IMR-90 (cell line): Measurements from ENCODE around the gene PRKAG3. TPM values are rescaled to one million over a fixed set of nuclear protein-coding genes. Genes with fewer than 3 reads are reported as not detected.
A peak's percentile ranks its signal among the peaks of the same experiment; 100 is the strongest.

Source experiments
- ATAC-seq: fragments of 200-7000 bp; cut with Tn5 transposase; 2 replicates; pipeline ENCODE4 v1.9.1; 2020; ENCODE audit warnings: low read depth, mild to moderate bottlenecking, moderate library complexity
- BruUV-seq: library from RNA; stranded (reverse); fragments of 400-500 nt; replicated peaks from 2 replicates; lab custom pipeline; 2021; lab: Mats Ljungman, UMichigan
- CTCF ChIA-PET: fragments of 300-600 bp; formaldehyde crosslinking; extraction: SDS; loops from one replicate; lab custom pipeline; 2021; ENCODE audit warnings: antibody characterized with exemption; lab: Yijun Ruan, JAX
- POLR2A ChIA-PET: fragments of 300-600 bp; sonication (Branson Sonifier 250); formaldehyde crosslinking; loops from one replicate; lab custom pipeline; 2022; ENCODE audit warnings: antibody characterized with exemption; ENCODE audit not compliant: unreplicated experiment; lab: Charles Lee
- DNase-seq: peaks from one replicate; pipeline ENCODE4 v3.0.0; 2013
- H2AFZ ChIP-seq: replicated peaks from 2 replicates; pipeline ENCODE3; 2013; ENCODE audit warnings: low read length, mild to moderate bottlenecking; ENCODE audit not compliant: poor library complexity
- H2AK5ac ChIP-seq: 2 replicates; pipeline ENCODE4 v1.6.1; 2013; ENCODE audit warnings: low read depth, low read length, inconsistent platforms
- H2AK9ac ChIP-seq: replicated peaks from 2 replicates; pipeline ENCODE3; 2013; ENCODE audit warnings: mild to moderate bottlenecking, low read depth, low read length, moderate library complexity; ENCODE audit not compliant: poor library complexity
- H2BK120ac ChIP-seq: 2 replicates; pipeline ENCODE4 v1.6.1; 2013; ENCODE audit warnings: low read depth, low read length, inconsistent platforms
- H2BK15ac ChIP-seq: 3 replicates; pipeline ENCODE4 v1.6.1; 2013; ENCODE audit warnings: low read depth, low read length, inconsistent platforms
- H2BK20ac ChIP-seq: 2 replicates; pipeline ENCODE4 v1.6.1; 2013; ENCODE audit warnings: low read depth, mild to moderate bottlenecking, inconsistent platforms, low read length, moderate library complexity
- H2BK5ac ChIP-seq: 2 replicates; pipeline ENCODE4 v1.6.1; 2013; ENCODE audit warnings: mild to moderate bottlenecking, low read depth, low read length, inconsistent platforms; ENCODE audit not compliant: poor library complexity, severe bottlenecking
- H3K14ac ChIP-seq: replicated peaks from 2 replicates; pipeline ENCODE4 v1.6.1; 2013; ENCODE audit warnings: low read depth, low read length, inconsistent platforms
- H3K18ac ChIP-seq: 2 replicates; pipeline ENCODE4 v1.6.1; 2013; ENCODE audit warnings: low read depth, low read length, control low read depth
- H3K23ac ChIP-seq: 2 replicates; pipeline ENCODE4 v1.6.1; 2013; ENCODE audit warnings: low read depth, low read length, inconsistent platforms
- H3K27ac ChIP-seq: 2 replicates; pipeline ENCODE4 v1.5.1; 2013; ENCODE audit warnings: mild to moderate bottlenecking, control low read depth, low read length; ENCODE audit not compliant: insufficient read depth
- H3K27me3 ChIP-seq: 2 replicates; pipeline ENCODE4 v1.6.1; 2013; ENCODE audit warnings: low read length; ENCODE audit not compliant: control insufficient read depth, insufficient read depth
- H3K36me3 ChIP-seq: 2 replicates; pipeline ENCODE4 v1.6.1; 2013; ENCODE audit warnings: low read length, mixed read lengths; ENCODE audit not compliant: control insufficient read depth, insufficient read depth
- H3K4ac ChIP-seq: 2 replicates; pipeline ENCODE4 v1.6.1; 2013; ENCODE audit warnings: low read depth, low read length, inconsistent platforms
- H3K4me1 ChIP-seq: 2 replicates; pipeline ENCODE4 v1.6.1; 2013; ENCODE audit warnings: low read length, mixed read lengths; ENCODE audit not compliant: control insufficient read depth, insufficient read depth
- H3K4me2 ChIP-seq: 2 replicates; pipeline ENCODE4 v1.6.1; 2013; ENCODE audit warnings: low read depth, mild to moderate bottlenecking, control low read depth, low read length, moderate library complexity
- H3K4me3 ChIP-seq: 2 replicates; pipeline ENCODE4 v1.5.1; 2013; ENCODE audit warnings: low read depth, mild to moderate bottlenecking, control low read depth, low read length, moderate library complexity; ENCODE audit not compliant: insufficient read depth
- H3K56ac ChIP-seq: 2 replicates; pipeline ENCODE4 v1.6.1; 2013; ENCODE audit warnings: low read length, inconsistent platforms; ENCODE audit not compliant: insufficient read depth; ENCODE audit errors: extremely low read depth
- H3K79me1 ChIP-seq, 2 experiments: 2 replicates each; pipeline ENCODE4 v1.6.1; 2013; ENCODE audit warnings: low read length in 2 of 2, inconsistent platforms in 1 of 2, low read depth in 1 of 2
- H3K9ac ChIP-seq: 2 replicates; pipeline ENCODE4 v1.6.1; 2013; ENCODE audit warnings: low read depth, low read length, control low read depth
- H3K9me1 ChIP-seq: 2 replicates; pipeline ENCODE4 v1.6.1; 2013; ENCODE audit warnings: low read length, inconsistent platforms; ENCODE audit not compliant: insufficient read depth
- H3K9me3 ChIP-seq: 2 replicates; pipeline ENCODE4 v1.6.1; 2013; ENCODE audit warnings: low read length; ENCODE audit not compliant: control insufficient read depth, insufficient read depth
- H4K20me1 ChIP-seq: 2 replicates; pipeline ENCODE4 v1.6.1; 2013; ENCODE audit warnings: low read length, inconsistent platforms; ENCODE audit not compliant: insufficient read depth
- H4K5ac ChIP-seq: 2 replicates; pipeline ENCODE4 v1.6.1; 2013; ENCODE audit warnings: mild to moderate bottlenecking, low read depth, low read length, control low read depth
- H4K8ac ChIP-seq, 2 experiments: 2 replicates each; pipeline ENCODE4 v1.6.1; 2013; ENCODE audit warnings: low read depth in 2 of 2, low read length in 2 of 2, control low read depth in 1 of 2, inconsistent platforms in 1 of 2
- H4K91ac ChIP-seq: 2 replicates; pipeline ENCODE4 v1.6.1; 2013; ENCODE audit warnings: low read depth, low read length, inconsistent platforms; ENCODE audit not compliant: insufficient read depth
- ELK1 ChIP-seq: fragments of 150-350 bp; IDR thresholded peaks from 2 replicates; pipeline ENCODE4 v1.6.1; 2016; ENCODE audit warnings: low read depth, mild to moderate bottlenecking, low read length, moderate library complexity, borderline replicate concordance
- MAFK ChIP-seq: IDR thresholded peaks from 2 replicates; pipeline ENCODE4 v1.6.1; 2012; ENCODE audit warnings: low read depth, low read length, improper control_type of control experiment
- SMC3 ChIP-seq: fragments of 150-350 bp; IDR thresholded peaks from 2 replicates; pipeline ENCODE4 v1.6.1; 2016; ENCODE audit warnings: low read depth, mild to moderate bottlenecking, antibody characterized with exemption, low read length, moderate library complexity
- USF2 ChIP-seq: fragments of 150-350 bp; IDR thresholded peaks from 2 replicates; pipeline ENCODE4 v1.6.1; 2017; ENCODE audit warnings: mild to moderate bottlenecking, antibody characterized with exemption, low read length, low read depth
- WGBS, 2 experiments: methylation state at CpG; one replicate each; pipeline versions ENCODE4 v1.1.5 to v1.1.7; 2013; ENCODE audit warnings: missing lambda C conversion rate in 2 of 2; ENCODE audit not compliant: insufficient read length in 1 of 2; ENCODE audit errors: extremely low coverage in 2 of 2; 5-methylcytosine and 5-hydroxymethylcytosine counted together
- dilution Hi-C: fragments of 300-500 bp; cut with HindIII; formaldehyde crosslinking; loops from one replicate; pipeline ENCODE4 v1.14.3; 2018; ENCODE audit warnings: low sequenced_read_pairs; ENCODE audit not compliant: unreplicated experiment
- in situ Hi-C: fragments of 300-500 bp; cut with MboI; formaldehyde crosslinking; loops from 3 replicates; pipeline ENCODE4 v1.14.3; 2019; ENCODE audit warnings: low sequenced_read_pairs, inconsistent platforms, mixed read lengths
- intact Hi-C: fragments of 100-400 bp; cut with micrococcal nuclease; formaldehyde crosslinking; loops from 2 replicates; pipeline ENCODE4 v1.10.0; 2022
- polyA plus RNA-seq, 3 experiments: library from polyadenylated mRNA; depleted of rRNA; stranded (reverse); fragments of >200 nt; gene quantifications; 2 replicates each; pipeline ENCODE4 v1.2.3, GENCODE V29; 2012; ENCODE audit warnings: low replicate concordance in 1 of 3
- total RNA-seq: library from RNA; depleted of rRNA; stranded (reverse); fragments of >200 nt; gene quantifications from 2 replicates; pipeline ENCODE4 v1.2.3, GENCODE V29; 2012

The PRKAG3 gene
- total and polyA plus RNA-seq, 2 of the 4 experiments (the other 2 are of a cell fraction): not detected

- Histone ChIP-seq H3K4me3 (no peak overlapping the region), H3K4me2 (no peak overlapping the region), H3K23ac (no peak overlapping the region), H4K8ac (no peak overlapping the region), H3K4me1 (no peaks in the 10 kb centered on the region), H3K36me3 (no peaks in the 10 kb centered on the region), H2BK5ac (no peak overlapping the region), H3K18ac (no peak overlapping the region), H2AFZ (peak overlapping the region; percentile 46), H2AK5ac (no peak overlapping the region), H2BK120ac (no peak overlapping the region), H3K56ac (no peak overlapping the region), H3K4ac (no peak overlapping the region), H3K79me1 (no peaks in the 10 kb centered on the region), H2BK15ac (no peak overlapping the region), H3K14ac (no peak overlapping the region), H4K91ac (no peak overlapping the region), H4K20me1 (no peaks in the 10 kb centered on the region), H3K27ac (no peak overlapping the region), H3K9me3 (peaks cover 2% of the 10 kb centered on the region), H3K27me3 (peaks cover 91% of the 10 kb centered on the region), H4K5ac (no peak overlapping the region), H3K9ac (no peak overlapping the region), H2AK9ac (peak overlapping the region; percentile 19), H3K9me1 (no peaks in the 10 kb centered on the region), H2BK20ac (no peak overlapping the region)
- CTCF ChIA-PET: interaction anchor here (4.5 kb wide), 1 partner anchor 24 kb away, joined by 49 read pairs; no protein-coding TSS in a partner anchor
- BruUV-seq: no TSS peak
- POLR2A ChIA-PET: no interaction called here
- WGBS, 2 experiments: 2% methylated on average over 32 of the region's 86 CpGs; no CpG with 5 or more reads in 1 of the 2 experiments
- intact Hi-C loops (no loop called here), in situ Hi-C loops (no loop called here), dilution Hi-C loops (no loop called here)
- TF ChIP-seq ELK1: no peak
- no peak for TF ChIP-seq SMC3
- TF ChIP-seq USF2: no peak
- no peak for TF ChIP-seq MAFK
- ATAC-seq (no peak), DNase-seq (no peak)
Measured at GRCh38 chr2:218873359-218874194, 42.0 kb upstream of the PRKAG3 start.
